ENCODE data around the gene TNNT3.

Gene TNNT3

DNA sequence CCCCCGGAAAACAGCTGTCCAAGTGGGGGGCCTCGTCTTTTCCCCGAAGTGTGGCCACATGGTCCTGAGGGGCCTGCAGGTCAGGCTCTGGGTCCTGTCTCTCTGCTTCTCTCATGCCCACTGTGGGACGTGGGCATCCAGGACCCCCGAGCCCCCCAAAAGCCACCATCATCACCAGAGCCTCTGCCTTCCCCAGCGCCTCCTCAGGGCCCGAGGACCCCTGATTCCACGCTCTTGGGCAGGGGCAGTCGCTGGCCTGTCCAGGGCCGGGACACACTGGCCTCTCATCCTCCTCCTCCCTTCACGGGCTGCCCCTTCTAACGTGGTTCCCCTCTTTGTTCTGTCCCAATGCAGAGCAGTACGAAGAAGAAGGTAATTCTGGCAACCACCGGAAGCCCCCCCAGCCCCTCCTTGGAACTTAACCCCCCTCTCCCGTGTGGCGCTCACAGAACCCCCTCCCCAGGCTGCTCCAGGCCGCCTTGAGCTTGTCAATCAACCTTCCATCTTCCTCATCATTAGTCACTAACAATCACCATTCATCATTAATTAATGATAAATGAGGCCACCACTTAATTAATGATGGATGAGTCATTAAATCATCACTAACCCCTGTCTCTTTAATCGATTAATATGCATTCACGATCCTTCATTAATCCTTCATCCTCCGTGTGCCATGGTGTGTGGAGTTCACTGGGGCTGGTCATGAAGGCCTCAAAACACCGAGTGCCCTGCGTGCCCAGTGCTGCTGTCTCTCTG, 3.9 kb downstream of the TNNT3 start:
- H2AFZ ChIP-seq (ENCODE audit: low read depth, low read length, severe bottlenecking), result no peak overlapping the region
- H3K9me2 ChIP-seq (replicated peaks; ENCODE audit: insufficient read depth, low read length), result no peaks in the 10 kb centered on the region
- no peaks in the 10 kb centered on the region for H4K20me1 ChIP-seq (ENCODE audit: low read depth, low read length)
- no peak overlapping the region for H3K4me3 ChIP-seq (ENCODE audit: insufficient read depth, low read length, poor library complexity, severe bottlenecking)
- H3K79me2 ChIP-seq (ENCODE audit: insufficient read depth, low read length), result no peaks in the 10 kb centered on the region
- no peak overlapping the region for H3K9ac ChIP-seq (ENCODE audit: low read length)
- H3F3A ChIP-seq (ENCODE audit: insufficient read depth), result no peaks in the 10 kb centered on the region
- no peaks in the 10 kb centered on the region for H3K36me3 ChIP-seq (ENCODE audit: low read length)
- no peak for TF ChIP-seq EZH2phosphoT487 (conservative IDR thresholded peaks at IDR 0.05; ENCODE audit: low read length)
- TF ChIP-seq, protein P1, sequence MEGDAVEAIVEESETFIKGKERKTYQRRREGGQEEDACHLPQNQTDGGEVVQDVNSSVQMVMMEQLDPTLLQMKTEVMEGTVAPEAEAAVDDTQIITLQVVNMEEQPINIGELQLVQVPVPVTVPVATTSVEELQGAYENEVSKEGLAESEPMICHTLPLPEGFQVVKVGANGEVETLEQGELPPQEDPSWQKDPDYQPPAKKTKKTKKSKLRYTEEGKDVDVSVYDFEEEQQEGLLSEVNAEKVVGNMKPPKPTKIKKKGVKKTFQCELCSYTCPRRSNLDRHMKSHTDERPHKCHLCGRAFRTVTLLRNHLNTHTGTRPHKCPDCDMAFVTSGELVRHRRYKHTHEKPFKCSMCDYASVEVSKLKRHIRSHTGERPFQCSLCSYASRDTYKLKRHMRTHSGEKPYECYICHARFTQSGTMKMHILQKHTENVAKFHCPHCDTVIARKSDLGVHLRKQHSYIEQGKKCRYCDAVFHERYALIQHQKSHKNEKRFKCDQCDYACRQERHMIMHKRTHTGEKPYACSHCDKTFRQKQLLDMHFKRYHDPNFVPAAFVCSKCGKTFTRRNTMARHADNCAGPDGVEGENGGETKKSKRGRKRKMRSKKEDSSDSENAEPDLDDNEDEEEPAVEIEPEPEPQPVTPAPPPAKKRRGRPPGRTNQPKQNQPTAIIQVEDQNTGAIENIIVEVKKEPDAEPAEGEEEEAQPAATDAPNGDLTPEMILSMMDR (IDR thresholded peaks at IDR 0.05; ENCODE audit: insufficient read depth, low read length, poor library complexity, severe bottlenecking), result no peak
- H3K27ac ChIP-seq (ENCODE audit: low read depth, low read length), result no peak overlapping the region
- no peaks in the 10 kb centered on the region for H3K9me3 ChIP-seq (ENCODE audit: insufficient read depth, low read length)
- no peaks in the 10 kb centered on the region for H3K27me3 ChIP-seq (ENCODE audit: low read length)
- no peak overlapping the region for H3K4me2 ChIP-seq (ENCODE audit: low read depth, low read length, poor library complexity, severe bottlenecking)

DNA sequence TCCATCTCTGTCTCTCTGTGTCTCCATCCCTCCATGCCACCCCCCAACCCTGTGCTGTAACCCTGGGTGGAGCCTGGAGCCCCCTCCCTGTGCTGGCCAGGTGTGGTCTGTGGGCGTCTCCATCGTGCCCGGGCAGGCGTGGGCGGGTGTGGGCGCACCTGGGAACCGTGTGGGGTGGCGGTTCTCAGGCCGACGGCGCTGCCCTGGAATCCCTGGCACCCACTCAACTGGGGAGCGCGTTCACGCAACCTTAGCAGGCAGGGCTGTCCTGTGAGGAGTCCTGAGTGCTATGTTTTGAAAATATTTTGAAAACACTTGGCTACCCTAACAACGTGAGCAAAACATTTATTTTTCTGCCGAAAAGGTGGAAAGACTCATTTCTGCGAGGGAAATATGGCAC, 4.7 kb downstream of the TNNT3 start:
- no peaks in the 10 kb centered on the region for H3K27me3 ChIP-seq (ENCODE audit: low read length)
- no peak for TF ChIP-seq EZH2phosphoT487 (conservative IDR thresholded peaks at IDR 0.05; ENCODE audit: low read length)
- TF ChIP-seq, protein P1 (IDR thresholded peaks at IDR 0.05; ENCODE audit: insufficient read depth, low read length, poor library complexity, severe bottlenecking), result no peak
- no peaks in the 10 kb centered on the region for H3K9me3 ChIP-seq (ENCODE audit: insufficient read depth, low read length)

DNA sequence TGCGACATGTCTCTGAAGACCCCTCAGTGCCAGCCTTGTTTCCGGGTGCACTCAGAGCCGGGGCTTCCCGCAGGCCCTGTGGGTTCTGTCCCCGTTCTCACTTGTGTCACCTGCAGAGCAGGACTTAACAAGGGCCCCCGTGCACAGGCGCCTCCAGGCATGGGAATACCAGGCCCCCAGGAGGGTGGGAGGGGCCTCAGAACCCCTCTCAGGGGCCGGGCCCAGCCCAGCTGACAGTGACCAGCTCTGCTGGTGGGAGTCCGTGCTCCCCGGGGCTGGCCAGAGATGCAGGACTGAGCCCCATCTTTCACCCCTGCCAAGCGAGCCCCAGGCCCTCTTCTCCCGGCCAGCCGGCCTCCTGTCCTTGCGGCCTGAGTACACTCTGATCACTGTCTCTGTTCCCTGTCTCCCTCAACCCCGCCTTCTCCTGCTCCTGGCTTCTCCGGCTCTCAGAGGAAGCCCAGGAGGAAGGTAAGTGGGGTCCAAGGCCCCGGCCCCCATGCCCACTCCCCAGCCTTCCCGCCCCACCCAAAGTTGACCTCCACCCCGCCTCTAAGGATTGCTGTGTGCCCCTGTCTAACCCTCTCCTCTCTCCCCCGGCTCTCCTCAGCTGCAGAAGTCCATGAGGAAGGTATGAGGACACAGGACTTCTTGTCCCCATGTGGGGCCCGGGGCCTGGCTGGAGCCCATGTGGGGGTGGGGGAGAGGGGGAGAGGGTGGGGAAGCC, 5.3 kb downstream of the TNNT3 start:
- Histone ChIP-seq H3K9me2 (replicated peaks; ENCODE audit: insufficient read depth, low read length) (no peaks in the 10 kb centered on the region), H3K4me3 (ENCODE audit: insufficient read depth, low read length, poor library complexity, severe bottlenecking) (no peak overlapping the region), H4K20me1 (ENCODE audit: low read depth, low read length) (no peaks in the 10 kb centered on the region), H3K9me3 (ENCODE audit: insufficient read depth, low read length) (no peaks in the 10 kb centered on the region), H3K9ac (ENCODE audit: low read length) (no peak overlapping the region), H3F3A (ENCODE audit: insufficient read depth) (no peaks in the 10 kb centered on the region), H3K27me3 (ENCODE audit: low read length) (no peaks in the 10 kb centered on the region), H2AFZ (ENCODE audit: low read depth, low read length, severe bottlenecking) (no peak overlapping the region), H3K79me2 (ENCODE audit: insufficient read depth, low read length) (no peaks in the 10 kb centered on the region), H3K27ac (ENCODE audit: low read depth, low read length) (no peak overlapping the region), H3K36me3 (ENCODE audit: low read length) (no peaks in the 10 kb centered on the region), H3K4me2 (ENCODE audit: low read depth, low read length, poor library complexity, severe bottlenecking) (no peak overlapping the region)
- TF ChIP-seq, protein P1 (IDR thresholded peaks at IDR 0.05; ENCODE audit: insufficient read depth, low read length, poor library complexity, severe bottlenecking), result no peak
- no peak for TF ChIP-seq EZH2phosphoT487 (conservative IDR thresholded peaks at IDR 0.05; ENCODE audit: low read length)

More for the DNA sequence above, 4.7 kb downstream of the TNNT3 start:
- Histone ChIP-seq H3K79me2 (ENCODE audit: insufficient read depth, low read length) (no peaks in the 10 kb centered on the region), H4K20me1 (ENCODE audit: low read depth, low read length) (no peaks in the 10 kb centered on the region), H3K27ac (ENCODE audit: low read depth, low read length) (no peak overlapping the region), H2AFZ (ENCODE audit: low read depth, low read length, severe bottlenecking) (no peak overlapping the region), H3F3A (ENCODE audit: insufficient read depth) (no peaks in the 10 kb centered on the region), H3K36me3 (ENCODE audit: low read length) (no peaks in the 10 kb centered on the region), H3K4me2 (ENCODE audit: low read depth, low read length, poor library complexity, severe bottlenecking) (no peak overlapping the region), H3K9ac (ENCODE audit: low read length) (no peak overlapping the region), H3K9me2 (replicated peaks; ENCODE audit: insufficient read depth, low read length) (no peaks in the 10 kb centered on the region), H3K4me3 (ENCODE audit: insufficient read depth, low read length, poor library complexity, severe bottlenecking) (no peak overlapping the region)

All from SU-DHL-6 (cell line).